Left hindlimb (tissue), 1 donor: ENCODE data around the gene DDI2.
"Not testable (repeated sequence)": the region's sequence is repeated elsewhere in the genome, so short reads cannot be mapped to it uniquely, and the experiment has no call there.

Experiments used
- DNase-seq: peaks from one replicate; pipeline ENCODE4 v3.0.0-alpha.2; 2018

Gene DDI2

DNA sequence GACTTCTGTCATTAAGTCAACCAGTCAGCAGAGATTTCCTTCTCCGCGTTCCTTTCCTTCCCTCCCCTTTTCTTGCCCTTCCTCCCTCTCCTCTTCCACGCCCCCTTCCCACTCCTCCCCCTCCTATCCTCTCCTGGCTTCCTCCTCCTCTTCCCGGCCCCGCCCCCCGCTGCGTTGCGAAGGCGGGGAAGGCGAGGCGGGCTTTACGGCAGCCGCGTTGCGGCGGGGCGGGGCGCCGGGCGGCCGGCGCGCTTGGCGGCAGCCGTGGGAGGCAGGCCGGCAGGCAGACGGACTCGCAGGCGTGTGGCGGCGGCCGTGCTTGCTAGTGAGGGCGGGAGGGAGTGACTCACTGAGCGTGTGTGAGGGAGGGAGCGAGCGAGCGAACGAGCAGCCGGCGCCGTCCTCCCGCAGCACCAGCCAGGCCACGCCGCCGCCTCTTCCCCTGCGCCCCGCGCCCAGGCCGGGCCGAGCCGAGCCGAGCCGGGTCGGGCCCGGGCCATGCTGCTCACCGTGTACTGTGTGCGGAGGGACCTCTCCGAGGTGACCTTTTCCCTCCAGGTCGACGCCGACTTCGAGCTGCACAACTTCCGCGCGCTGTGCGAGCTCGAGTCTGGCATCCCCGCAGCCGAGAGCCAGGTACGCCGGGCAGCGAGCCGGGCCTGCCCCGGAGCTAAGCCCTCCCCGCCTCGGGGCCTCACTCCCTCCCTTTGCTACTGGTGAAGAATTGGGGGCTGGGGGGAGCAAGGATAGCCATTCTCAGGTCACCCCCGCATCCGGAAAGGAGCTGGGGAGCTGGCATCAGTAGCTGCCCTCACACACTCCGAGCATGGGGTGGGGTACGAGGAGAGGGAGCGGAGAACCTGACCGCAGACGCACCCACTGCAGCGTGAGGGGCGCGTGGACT lies at the start of gene DDI2:
TSS of gene DDI2 (plus strand) at position 286 of the 904 bp plus-strand sequence. CDS start at position 499, 213 bp downstream.
- peak; percentile 98 for DNase-seq

DNA sequence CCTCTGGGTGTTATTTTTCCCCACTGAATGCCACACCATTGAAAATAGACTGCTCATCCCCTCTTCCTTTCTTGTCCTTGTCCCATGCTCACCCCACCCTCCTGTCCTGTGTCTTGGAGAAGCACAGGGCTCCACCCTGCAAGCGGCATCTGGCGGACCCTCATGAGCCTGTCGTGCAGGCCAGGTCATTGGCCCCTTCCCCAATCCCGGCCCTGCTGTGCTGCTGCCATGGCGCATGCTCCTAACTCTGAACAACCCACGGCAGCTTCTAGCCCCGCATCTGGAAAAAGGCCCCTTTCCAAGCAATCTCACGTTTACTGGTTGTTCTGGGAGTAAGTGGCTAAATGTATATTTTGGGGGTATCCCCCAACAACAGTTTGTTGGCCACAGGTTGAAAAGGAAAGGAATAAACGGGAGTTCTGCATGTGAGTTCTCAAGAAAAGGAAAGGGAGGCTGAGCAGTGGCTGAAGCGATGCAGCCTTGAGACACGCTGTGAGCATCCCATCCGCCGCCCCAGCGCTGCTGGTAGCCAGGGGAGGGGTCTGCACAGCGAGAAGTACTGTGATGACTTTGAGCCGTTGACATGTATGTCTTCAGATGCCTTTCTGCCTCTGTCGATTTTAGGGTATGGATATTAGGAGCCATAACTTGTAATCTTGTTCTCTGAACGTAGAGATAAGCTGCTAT lies 48.7 kb upstream of the DDI2 start:
- DNase-seq: no peak

DNA sequence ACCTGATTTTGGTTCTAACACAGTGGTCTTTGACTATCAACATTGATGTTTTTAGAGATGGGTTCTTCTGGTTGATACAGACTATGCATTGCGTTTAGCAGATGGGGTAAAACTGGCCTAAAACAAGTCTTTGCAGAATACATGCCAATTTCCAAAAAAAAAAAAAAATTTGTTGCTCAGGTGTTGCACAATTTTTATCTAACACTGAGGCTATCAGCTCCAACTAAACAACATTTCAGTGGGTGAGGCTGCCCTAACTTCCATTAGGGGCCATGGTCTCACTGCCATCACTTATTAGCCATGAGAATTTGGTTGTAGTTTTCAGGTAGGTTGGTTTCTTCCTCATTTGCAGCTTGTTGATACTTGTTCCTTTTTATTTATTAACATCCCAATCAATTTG lies 46.4 kb upstream of the DDI2 start:
- no peak for DNase-seq

DNA sequence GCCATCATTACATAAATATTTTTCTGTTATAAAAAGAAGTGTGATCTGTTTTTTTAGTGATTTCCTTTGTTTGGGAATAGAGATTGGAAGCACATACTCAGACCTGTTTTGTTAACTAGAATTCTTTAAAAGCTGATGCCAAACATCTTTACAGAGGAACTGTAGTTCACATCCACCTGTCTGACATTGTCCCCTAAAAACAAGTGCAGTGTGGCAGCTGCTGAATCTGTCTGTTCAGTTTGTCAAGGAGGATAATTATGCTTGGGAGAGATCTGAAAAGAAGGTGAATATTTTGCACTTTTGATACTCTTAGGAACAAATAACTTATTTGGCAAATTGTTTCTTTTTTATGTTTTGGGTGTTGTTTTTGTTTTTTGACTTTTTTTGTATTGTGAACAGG lies 46.0 kb upstream of the DDI2 start:
- no peak for DNase-seq

DNA sequence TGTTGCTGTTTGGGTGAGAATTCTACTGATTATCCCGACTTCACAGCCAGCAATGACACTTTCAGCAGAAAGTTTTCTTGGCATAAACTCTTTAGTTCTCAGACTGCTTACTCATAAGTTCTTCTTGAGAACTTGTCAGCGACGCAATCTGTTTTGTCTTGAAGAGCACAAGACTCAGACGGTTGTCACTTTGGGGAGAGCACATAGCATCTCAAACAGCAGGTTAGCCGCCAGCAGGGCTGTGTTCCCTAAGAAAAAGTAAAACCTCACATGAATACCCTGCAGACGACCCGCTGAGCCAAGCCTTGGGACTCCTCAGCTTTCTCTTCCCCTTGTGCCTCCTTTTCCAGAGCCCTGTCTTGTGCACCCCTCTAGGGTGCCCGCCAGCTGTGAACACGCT lies 43.8 kb upstream of the DDI2 start:
- DNase-seq: no peak

DNA sequence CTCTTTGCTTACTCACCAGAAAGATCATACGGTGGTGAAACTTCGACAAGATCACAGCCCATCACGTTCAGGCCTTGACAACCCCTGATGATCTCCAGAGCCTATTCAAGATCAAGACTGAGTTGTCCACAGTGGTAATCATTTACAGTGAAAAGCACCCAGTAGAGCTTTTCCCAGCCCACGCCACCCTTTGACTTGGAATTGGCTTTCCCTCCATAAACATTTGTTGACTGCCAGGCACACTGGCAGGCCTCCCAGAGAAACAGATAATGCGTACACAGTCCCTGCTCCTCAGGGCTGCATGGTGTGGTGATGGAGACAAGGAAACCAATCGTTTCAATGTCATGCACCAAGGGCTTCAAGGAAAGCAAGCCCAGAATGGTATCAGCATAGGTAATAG lies 42.5 kb upstream of the DDI2 start:
- no peak for DNase-seq

DNA sequence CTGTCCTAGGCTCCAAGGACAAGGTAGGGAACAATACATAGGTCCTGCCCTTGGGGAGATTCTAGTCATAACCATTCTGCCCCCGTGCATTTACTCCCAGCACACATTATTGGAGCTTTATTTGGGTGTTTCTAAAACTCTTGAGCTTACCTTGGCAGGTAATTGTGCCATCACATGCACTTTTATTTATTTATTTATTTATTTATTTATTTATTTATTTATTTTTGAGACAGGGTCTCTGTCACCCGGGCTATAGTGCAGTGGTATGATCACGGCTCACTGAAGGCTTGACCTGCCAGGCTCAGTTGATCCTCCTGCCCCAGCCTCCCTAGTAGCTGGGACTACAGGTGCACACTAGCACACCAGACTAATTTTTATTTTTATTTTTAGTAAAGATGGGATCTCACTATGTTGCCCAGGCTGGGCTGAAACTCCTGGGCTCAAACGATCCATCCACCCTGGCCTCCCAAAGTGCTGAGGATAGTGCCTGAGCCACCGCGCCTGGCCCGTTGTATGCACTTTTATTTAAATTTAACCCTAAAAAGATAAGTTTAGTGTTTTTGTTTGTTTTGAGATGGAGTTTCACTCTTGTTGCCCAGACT lies 41.6 kb upstream of the DDI2 start:
- no peak for DNase-seq

DNA sequence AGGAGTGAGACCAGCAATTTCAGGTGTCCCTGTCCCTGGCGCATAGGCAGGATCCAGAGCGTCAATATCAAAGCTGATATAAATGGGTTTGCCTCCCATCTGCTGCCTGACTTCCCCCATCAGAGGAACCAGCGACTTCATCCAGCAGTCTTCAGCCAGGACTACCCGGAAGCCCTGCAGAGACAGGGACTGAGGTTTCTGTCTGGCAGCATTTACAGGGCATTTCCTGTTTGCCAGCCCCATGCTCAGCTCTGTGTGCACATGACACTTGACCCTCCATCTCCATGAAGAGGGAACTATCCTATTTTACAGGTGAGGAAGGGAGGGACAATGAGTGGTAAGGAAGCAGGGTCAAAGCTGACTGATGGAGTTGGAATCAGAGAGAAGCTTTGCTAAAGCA lies 39.6 kb upstream of the DDI2 start:
- no peak for DNase-seq

DNA sequence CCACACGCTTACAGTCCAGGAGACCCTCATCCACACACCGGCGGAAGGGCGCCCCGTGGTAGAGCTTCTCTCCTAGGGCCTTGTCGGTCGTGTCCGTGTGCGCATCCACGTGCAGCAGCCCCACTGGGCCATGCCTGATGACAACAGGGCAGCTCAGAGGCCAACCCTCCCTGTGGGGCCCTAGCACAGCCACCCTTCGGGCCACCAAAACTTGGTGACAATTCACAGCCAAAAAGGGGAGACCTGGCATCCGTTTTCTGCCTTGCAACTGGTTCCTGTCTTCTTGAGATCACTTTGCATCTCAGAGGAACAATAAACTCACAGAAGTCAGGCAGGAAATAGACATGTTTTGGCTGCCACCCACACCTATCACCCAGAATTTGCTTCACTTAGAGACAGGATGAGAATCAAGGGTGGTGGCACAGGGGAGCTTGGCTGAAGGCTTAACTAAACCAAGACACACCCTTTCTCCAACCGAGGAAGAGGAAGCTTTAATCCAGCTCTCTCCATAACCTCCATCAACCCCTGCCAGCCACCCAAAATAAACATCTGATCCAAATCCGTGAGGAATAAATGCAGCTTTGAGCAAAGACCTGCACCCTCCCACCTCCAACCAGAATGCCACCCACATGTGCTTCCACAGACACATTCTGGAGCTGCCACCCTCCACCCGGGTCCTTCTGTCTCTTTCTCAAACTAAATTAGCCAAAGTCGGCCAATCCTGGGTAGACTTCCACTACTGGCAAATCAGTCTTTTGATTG lies 38.2 kb upstream of the DDI2 start:
- DNase-seq: no peak

DNA sequence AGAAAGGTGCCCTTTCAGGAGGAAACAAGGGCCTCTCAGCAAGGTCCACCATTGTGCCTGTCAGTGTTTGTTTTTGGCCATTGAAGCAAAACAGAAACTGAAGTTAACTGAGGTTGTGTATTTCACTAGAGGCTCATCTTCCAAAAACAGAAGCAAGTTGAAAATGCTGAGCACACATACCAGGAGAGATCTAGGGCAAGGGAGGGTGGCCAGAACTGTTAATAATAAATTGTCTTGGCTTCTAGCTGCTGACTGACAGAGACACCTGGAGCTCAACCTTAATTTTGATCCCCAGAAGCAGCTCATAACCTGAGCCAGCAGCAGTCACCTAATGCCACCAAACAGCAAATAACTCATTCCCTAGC lies 37.6 kb upstream of the DDI2 start:
- DNase-seq: no peak

DNA sequence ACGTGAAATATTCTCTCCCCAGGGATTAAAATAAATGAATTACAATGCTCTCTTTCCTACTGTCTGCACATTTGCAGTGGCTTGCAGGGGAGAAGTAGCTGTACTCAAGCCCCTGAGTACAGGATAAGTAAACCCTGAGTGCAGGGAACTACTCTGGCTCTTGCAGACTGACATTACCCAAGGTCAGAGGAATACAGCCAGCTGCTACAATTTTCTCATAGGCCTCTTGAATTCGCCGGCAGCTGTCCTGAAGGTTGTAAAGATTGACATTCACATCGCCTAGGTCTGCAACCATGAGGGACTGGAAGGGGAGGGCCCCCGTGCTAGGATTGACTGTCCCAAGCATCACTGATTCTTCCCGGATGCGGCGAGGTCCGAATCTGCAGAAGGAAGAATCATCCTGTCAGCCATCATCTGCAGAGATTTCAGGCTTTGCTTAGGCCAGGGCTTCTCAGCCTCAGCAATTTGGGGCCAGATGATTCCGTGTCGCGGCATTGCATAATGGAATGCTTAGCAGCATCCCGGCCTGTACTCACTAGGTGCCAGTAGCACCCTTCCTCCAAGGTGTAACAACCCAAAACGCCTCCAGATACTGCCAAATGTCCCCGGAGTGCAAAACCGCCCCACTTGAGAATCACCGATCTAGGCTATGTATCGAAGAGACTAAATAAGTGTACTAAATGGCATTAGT lies 34.1 kb upstream of the DDI2 start:
- no peak for DNase-seq

DNA sequence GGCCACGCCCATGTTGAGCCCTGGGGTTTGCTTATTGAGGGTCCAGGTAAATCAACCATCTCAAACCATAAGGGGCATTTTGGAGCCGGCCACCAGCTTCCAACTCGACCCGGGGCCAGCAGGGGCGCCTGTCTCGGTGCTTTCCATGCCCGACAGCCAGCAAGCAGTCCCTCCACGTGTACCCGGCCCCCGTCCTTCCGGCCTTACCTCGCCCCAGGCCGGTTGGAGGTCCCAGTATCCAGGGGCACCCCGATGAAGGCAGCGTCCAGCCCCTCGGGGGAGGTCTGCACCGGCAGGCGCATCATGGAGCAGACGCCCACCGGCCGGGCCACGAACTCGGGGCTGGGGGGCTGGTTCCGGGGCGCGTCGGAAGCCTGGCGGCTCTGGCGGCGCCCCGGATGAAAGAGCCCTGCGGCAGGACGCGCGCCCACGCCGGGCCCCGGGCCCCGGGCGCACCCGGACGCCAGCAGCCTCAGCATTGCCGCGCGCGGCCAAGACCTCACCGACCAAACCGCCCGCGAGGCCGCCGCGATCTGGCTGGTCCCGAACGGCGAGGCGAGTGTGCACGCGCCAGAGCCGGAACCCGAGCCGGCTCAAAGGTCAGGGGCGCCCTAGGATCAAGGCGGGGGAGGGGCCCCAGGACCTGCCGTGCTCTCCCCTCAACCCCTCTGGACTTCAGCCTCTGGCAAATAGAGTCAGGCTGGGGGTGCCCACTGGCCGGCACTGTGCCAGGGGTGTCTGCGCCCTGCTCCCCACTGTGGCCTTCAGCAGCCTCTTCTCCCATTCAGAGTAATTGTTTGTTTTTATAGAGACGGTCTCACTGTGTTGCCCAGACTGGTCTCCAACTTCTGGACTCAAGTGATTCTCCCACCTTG lies 32.5 kb upstream of the DDI2 start, which contains the start of gene AGMAT:
TSS of gene AGMAT (minus strand) at position 563 of the 875 bp plus-strand sequence. CDS start at position 479, 84 bp downstream.
- peak; percentile 52 for DNase-seq

DNA sequence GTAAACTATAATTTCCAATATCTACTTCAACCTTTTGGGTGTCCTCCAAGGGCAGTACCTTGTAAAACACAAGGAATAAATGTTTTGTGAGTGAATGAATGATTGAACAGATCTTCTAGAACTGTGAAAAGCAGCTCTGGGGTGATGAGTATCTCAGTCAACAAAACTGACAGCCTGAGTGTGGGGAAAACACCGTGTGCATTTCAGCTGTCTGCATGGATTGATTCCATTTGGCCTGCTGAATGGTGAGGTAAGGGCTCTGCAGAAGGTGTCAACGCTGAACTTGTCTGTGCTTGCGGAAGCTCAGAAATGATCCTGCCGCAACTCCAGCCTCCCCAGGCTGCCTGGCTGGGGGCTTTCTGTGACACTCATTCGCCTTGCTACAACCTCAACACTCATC lies 25.0 kb upstream of the DDI2 start:
- no peak for DNase-seq

DNA sequence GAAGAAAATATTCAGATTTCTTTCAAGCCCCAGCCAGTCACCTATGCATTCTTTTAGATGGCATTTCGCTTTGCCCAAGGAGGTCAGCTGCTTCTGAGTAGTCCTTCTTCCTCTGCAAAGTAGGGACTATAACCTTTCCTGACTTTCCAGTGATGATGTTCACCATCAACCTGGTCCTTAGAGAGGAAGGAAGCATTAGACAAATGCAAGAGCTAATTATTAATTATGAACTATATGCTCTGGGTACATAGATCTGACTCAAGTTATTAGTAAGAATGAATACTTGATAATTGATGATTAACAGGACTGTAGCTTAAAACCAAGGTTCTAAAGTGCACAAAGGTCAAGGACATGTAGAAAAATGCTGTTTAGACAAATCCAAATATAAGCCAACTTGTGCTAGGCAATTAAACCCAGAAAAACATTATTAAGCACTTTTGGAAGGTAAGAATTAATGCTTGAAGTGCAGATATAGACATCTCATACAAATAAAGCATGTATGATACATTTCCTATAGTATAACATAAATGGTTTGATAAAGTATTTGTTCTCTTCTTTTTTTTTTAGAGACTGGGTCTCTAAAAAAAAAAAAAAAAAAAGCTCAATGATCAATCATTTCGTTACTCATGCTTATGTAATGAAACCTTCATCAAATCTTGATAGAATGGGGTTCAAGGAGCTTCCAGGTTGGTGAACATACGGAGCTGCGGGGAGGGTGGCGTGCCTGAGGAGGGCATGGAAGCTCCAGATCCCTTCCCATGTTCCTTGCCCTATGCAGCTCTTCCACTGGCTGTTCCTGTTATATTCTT lies 21.2 kb upstream of the DDI2 start:
- no peak for DNase-seq

DNA sequence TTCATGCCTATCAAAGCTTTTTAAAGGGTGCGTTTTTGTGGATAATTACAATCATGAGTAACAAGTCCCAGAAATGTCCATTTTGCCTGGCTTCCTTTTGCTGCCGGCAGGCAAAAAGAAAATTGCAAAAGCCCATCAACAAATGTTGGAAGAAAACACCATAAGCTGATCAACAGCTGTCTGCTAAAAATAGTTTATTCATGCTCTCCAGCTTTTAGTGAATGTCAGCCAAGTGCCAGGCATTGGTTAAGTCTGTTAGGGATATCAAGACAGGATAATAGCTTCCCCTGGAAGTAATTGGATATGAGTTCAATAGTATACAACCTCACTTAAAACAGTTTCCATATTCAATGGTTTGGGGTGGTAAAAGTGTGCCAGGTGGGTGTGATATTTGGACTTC lies 18.8 kb upstream of the DDI2 start:
- no peak for DNase-seq

DNA sequence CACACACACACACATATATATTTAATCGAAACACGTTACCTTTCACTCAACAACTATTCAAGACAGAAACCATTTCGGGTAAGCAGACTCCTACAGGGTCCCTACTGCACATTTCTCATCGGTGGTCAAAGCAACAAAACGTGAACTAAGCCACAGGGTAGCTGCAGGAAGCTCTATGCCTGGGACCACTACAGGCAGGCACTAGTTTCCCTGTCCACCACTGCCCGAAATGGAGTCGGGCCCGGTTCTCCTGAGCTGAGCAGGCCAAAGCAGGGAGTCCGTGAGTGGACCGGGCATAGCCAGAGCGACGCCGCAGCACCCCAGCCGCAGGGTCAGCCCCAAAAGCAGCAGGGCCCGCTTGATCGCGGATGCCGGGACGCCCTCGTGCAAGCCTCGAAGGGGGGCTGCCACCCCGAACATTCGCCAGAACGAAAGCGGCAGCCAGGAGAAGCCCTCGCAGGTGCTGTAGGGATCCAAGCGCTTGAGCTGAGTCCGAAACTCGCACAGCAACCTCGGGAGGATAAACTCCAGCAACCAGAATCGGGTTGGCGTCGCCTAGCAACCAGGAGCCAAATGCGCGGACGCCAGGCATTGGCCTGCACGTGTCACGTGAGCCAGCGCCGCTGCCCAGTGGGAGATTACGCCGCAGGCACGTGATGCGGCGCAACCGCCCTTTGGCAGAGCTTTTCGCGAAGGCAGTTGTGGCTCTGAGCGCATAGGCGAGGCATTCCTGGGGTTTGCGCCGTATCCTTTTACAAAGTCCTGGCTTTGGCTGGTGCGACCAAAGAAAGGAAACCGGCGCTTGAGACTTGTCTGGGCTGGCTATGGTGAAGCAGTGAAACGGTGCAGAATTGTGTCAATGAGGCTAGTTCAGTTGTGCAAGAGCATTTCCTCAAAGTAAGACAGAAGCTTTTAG lies 13.9 kb upstream of the DDI2 start:
- DNase-seq: peak; percentile 97

DNA sequence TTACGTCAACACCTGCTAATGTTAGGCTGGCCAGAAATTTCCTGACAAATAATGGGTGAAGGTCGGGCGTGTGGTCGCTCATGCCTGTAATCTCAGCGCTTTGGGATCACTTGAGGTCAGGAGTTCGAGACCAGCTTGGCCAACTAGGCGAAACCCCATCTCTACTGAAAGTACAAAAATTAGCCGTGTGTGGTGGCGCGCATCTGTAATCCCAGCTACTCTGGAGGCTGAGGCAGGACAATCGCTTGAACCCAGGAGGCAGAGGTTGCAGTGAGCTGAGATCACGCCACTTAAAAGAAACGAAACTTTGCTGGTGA lies 13.3 kb upstream of the DDI2 start:
- not testable (repeated sequence) for DNase-seq

DNA sequence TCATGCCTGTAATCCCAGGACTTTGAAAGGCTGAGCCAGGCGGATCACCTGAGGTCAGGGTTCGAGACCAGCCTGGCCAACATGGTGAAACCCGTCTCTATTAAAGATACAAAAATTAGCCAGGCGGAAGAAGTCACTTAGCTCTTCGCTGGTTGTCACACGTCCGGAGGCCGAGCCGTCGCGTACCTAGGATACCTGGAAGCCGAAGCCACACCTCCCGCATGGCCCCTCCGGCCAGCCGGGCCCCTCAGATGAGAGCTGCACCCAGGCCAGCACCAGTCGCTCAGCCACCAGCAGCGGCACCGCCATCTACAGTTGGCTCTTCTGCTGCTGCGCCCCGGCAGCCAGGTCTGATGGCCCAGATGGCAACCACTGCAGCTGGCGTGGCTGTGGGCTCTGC lies 12.9 kb upstream of the DDI2 start:
- DNase-seq: not testable (repeated sequence)
